Measurements from ENCODE around the gene RAB11FIP4.

DNA sequence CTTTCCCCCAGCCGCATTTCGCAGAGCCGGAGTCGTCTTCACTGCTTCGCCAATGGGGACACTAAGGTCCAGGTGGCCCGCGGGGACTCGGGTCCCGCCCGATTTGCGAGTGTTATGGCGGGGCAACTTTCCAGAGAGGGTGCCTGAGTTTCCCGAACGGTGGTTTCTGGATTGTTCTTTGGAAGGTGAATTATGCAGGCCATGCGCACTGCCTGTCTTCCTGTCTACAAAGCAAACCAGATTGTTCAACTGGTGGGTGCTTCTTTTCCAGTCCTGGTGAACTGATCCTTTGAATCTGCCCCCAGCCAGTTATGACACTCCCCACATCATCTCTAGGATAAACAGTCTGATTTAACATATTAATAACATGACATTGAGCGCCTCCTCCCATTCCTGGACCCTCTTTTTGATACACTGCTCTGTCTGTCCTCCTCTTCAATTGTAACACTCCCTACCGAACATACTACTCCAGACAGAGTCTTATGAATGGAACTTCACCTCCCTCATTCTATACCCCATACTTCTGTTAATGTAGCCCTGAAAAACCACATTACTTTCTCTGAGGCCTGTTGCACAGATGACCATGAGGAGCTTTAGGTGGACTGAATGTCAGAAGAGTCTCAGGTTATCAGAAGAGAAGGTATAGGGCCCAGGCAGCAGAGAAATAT lies 159.0 kb downstream of the RAB11FIP4 start:
- TF ChIP-seq CREB1 (CRISPR knock-in tag; IDR thresholded peaks at IDR 0.05) (no peak), CTCF (IDR thresholded peaks at IDR 0.05) (no peak), RELA (CRISPR knock-in tag; IDR thresholded peaks at IDR 0.05; ENCODE audit: borderline replicate concordance) (no peak), ZBTB43 (CRISPR knock-in tag; IDR thresholded peaks at IDR 0.05) (no peak), ELF4 (CRISPR knock-in tag; IDR thresholded peaks at IDR 0.05; ENCODE audit: low read depth) (no peak)
- TF ChIP-seq, protein P1, sequence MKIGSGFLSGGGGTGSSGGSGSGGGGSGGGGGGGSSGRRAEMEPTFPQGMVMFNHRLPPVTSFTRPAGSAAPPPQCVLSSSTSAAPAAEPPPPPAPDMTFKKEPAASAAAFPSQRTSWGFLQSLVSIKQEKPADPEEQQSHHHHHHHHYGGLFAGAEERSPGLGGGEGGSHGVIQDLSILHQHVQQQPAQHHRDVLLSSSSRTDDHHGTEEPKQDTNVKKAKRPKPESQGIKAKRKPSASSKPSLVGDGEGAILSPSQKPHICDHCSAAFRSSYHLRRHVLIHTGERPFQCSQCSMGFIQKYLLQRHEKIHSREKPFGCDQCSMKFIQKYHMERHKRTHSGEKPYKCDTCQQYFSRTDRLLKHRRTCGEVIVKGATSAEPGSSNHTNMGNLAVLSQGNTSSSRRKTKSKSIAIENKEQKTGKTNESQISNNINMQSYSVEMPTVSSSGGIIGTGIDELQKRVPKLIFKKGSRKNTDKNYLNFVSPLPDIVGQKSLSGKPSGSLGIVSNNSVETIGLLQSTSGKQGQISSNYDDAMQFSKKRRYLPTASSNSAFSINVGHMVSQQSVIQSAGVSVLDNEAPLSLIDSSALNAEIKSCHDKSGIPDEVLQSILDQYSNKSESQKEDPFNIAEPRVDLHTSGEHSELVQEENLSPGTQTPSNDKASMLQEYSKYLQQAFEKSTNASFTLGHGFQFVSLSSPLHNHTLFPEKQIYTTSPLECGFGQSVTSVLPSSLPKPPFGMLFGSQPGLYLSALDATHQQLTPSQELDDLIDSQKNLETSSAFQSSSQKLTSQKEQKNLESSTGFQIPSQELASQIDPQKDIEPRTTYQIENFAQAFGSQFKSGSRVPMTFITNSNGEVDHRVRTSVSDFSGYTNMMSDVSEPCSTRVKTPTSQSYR (CRISPR knock-in tag; IDR thresholded peaks at IDR 0.05): no peak

All from WTC11 (cell line).